Neuronal stem cell (in vitro differentiated cells): ENCODE data around the gene POPDC2.

Source experiments
- DNase-seq: peaks from one replicate; pipeline ENCODE4 v3.0.0-alpha.2; 2013; ENCODE audit warnings: low spot score
- H2AFZ ChIP-seq: one replicate; pipeline ENCODE4 v1.6.1; 2013; ENCODE audit warnings: mild to moderate bottlenecking, low read length, inconsistent platforms
- H2AK5ac ChIP-seq: 2 replicates; pipeline ENCODE4 v1.6.1; 2013; ENCODE audit warnings: low read depth, mild to moderate bottlenecking, inconsistent platforms, low read length, moderate library complexity, mixed read lengths
- H2BK120ac ChIP-seq: 2 replicates; pipeline ENCODE4 v1.6.1; 2013; ENCODE audit warnings: low read depth, mild to moderate bottlenecking, inconsistent platforms, low read length, moderate library complexity, mixed read lengths
- H2BK12ac ChIP-seq: one replicate; pipeline ENCODE4 v1.6.1; 2013; ENCODE audit warnings: low read length, inconsistent platforms
- H2BK15ac ChIP-seq: 2 replicates; pipeline ENCODE4 v1.6.1; 2013; ENCODE audit warnings: mild to moderate bottlenecking, low read length, inconsistent platforms, mixed read lengths
- H2BK5ac ChIP-seq: one replicate; pipeline ENCODE4 v1.6.1; 2013; ENCODE audit warnings: inconsistent platforms, mild to moderate bottlenecking, low read length, moderate library complexity
- H3K14ac ChIP-seq: one replicate; pipeline ENCODE4 v1.6.1; 2013; ENCODE audit warnings: low read length, inconsistent platforms
- H3K18ac ChIP-seq: 2 replicates; pipeline ENCODE4 v1.6.1; 2013; ENCODE audit warnings: low read length, inconsistent platforms
- H3K23ac ChIP-seq: 2 replicates; pipeline ENCODE4 v1.6.1; 2013; ENCODE audit warnings: low read depth, mild to moderate bottlenecking, mixed read lengths, low read length, inconsistent platforms; ENCODE audit not compliant: poor library complexity
- H3K27ac ChIP-seq: replicated peaks from 3 replicates; pipeline ENCODE4 v1.5.1; 2013; ENCODE audit warnings: low read length, inconsistent platforms
- H3K27me3 ChIP-seq, 3 experiments: 2 replicates each; pipeline ENCODE4 v1.6.1; 2013; ENCODE audit warnings: low read length in 3 of 3, mild to moderate bottlenecking in 2 of 3, inconsistent platforms in 1 of 3, low read depth in 1 of 3, mixed read lengths in 1 of 3, moderate library complexity in 1 of 3; ENCODE audit not compliant: control insufficient read depth in 3 of 3, insufficient read depth in 3 of 3
- H3K36me3 ChIP-seq, 2 donors: replicated peaks in 1 of 2; 2 replicates each; pipeline ENCODE4 v1.6.1; 2013; ENCODE audit warnings: low read length in 2 of 2; ENCODE audit not compliant: control insufficient read depth in 2 of 2, insufficient read depth in 2 of 2
- H3K4ac ChIP-seq: 2 replicates; pipeline ENCODE4 v1.6.1; 2013; ENCODE audit warnings: inconsistent platforms, mild to moderate bottlenecking, low read length, moderate library complexity
- H3K4me1 ChIP-seq, 2 donors: 1 replicate in 1 of 2; 2 replicates in 1 of 2; pipeline ENCODE4 v1.6.1; 2013; ENCODE audit warnings: low read length in 2 of 2, low read depth in 1 of 2; ENCODE audit not compliant: control insufficient read depth in 2 of 2, insufficient read depth in 1 of 2
- H3K4me2 ChIP-seq: one replicate; pipeline ENCODE4 v1.6.1; 2013; ENCODE audit warnings: mild to moderate bottlenecking, low read length, inconsistent platforms; ENCODE audit not compliant: insufficient read depth, poor library complexity, severe bottlenecking
- H3K4me3 ChIP-seq, 2 donors: 2 replicates each; pipeline ENCODE4 v1.5.1; 2013; ENCODE audit warnings: low read length in 2 of 2, mild to moderate bottlenecking in 2 of 2, inconsistent platforms in 1 of 2, moderate library complexity in 1 of 2
- H3K79me1 ChIP-seq: one replicate; pipeline ENCODE4 v1.6.1; 2013; ENCODE audit warnings: low read depth, mild to moderate bottlenecking, inconsistent platforms, low read length, moderate library complexity
- H3K9ac ChIP-seq: one replicate; pipeline ENCODE4 v1.6.1; 2013; ENCODE audit warnings: mild to moderate bottlenecking, low read depth, low read length, inconsistent platforms; ENCODE audit not compliant: poor library complexity
- H3K9me3 ChIP-seq, 2 donors: replicated peaks in 1 of 2; 2 replicates each; pipeline versions ENCODE3 to v1.6.1; 2013; ENCODE audit warnings: low read length in 2 of 2, mild to moderate bottlenecking in 2 of 2, inconsistent platforms in 1 of 2, low read depth in 1 of 2, mixed read lengths in 1 of 2, moderate library complexity in 1 of 2; ENCODE audit not compliant: control insufficient read depth in 2 of 2, insufficient read depth in 1 of 2
- H4K8ac ChIP-seq: one replicate; pipeline ENCODE4 v1.6.1; 2013; ENCODE audit warnings: low read depth, mild to moderate bottlenecking, inconsistent platforms, low read length, moderate library complexity
- H4K91ac ChIP-seq: one replicate; pipeline ENCODE4 v1.6.1; 2013; ENCODE audit warnings: low read length, low read depth, mild to moderate bottlenecking, inconsistent platforms; ENCODE audit not compliant: poor library complexity
- WGBS, 2 donors: extraction: QIAGEN DNeasy Blood & Tissue Kit; methylation state at CpG; one replicate each; pipeline ENCODE4 v1.1.7; 2013; ENCODE audit warnings: missing lambda C conversion rate in 2 of 2, mixed read lengths in 1 of 2; ENCODE audit not compliant: insufficient read length in 2 of 2, insufficient replicate concordance in 1 of 2; ENCODE audit errors: extremely low coverage in 2 of 2; 5-methylcytosine and 5-hydroxymethylcytosine counted together

The POPDC2 gene

GRCh38 chr3:119611664-119612063 is 48.7 kb downstream of the POPDC2 start:
- no peaks in the 10 kb centered on the region for H3K4me1 ChIP-seq

GRCh38 chr3:119609301-119609700 is 51.1 kb downstream of the POPDC2 start:
- H3K79me1 ChIP-seq: no peaks in the 10 kb centered on the region
- no peak overlapping the region for H3K4ac ChIP-seq
- no peak for DNase-seq
- no peak overlapping the region for H4K8ac ChIP-seq
- no peak overlapping the region for H4K91ac ChIP-seq
- no CpG with 5 or more reads among the region's 6 CpGs for WGBS, 2 donors
- H3K18ac ChIP-seq: no peak overlapping the region
- no peak overlapping the region for H3K14ac ChIP-seq
- H2BK120ac ChIP-seq: no peak overlapping the region
- no peak overlapping the region for H3K4me3 ChIP-seq
- H3K23ac ChIP-seq: no peak overlapping the region
- no peak overlapping the region for H2BK5ac ChIP-seq
- no peaks in the 10 kb centered on the region for H3K27me3 ChIP-seq
- no peak overlapping the region for H2BK12ac ChIP-seq
- H3K36me3 ChIP-seq: no peaks in the 10 kb centered on the region
- no peak overlapping the region for H3K4me2 ChIP-seq
- no peak overlapping the region for H2AK5ac ChIP-seq
- no peak overlapping the region for H2BK15ac ChIP-seq
- no peak overlapping the region for H3K9ac ChIP-seq
- no peak overlapping the region for H2AFZ ChIP-seq
- no peak overlapping the region for H3K27ac ChIP-seq
- H3K4me1 ChIP-seq: no peaks in the 10 kb centered on the region
- no peaks in the 10 kb centered on the region for H3K9me3 ChIP-seq

More at GRCh38 chr3:119611664-119612063, 48.7 kb downstream of the POPDC2 start:
- H3K23ac ChIP-seq: no peak overlapping the region
- H3K27me3 ChIP-seq: no peaks in the 10 kb centered on the region
- H2BK12ac ChIP-seq: no peak overlapping the region
- H3K9ac ChIP-seq: no peak overlapping the region
- no peaks in the 10 kb centered on the region for H3K9me3 ChIP-seq
- no peak overlapping the region for H3K27ac ChIP-seq
- no peak overlapping the region for H3K4me3 ChIP-seq
- no peaks in the 10 kb centered on the region for H3K79me1 ChIP-seq
- H2BK5ac ChIP-seq: no peak overlapping the region
- H3K36me3 ChIP-seq: no peaks in the 10 kb centered on the region
- no peak for DNase-seq
- no CpG with 5 or more reads among the region's 1 CpG for whole genome bisulfite sequencing, 2 donors
- H3K14ac ChIP-seq: no peak overlapping the region
- H3K4ac ChIP-seq: no peak overlapping the region
- H3K18ac ChIP-seq: no peak overlapping the region
- no peak overlapping the region for H2BK120ac ChIP-seq
- H4K8ac ChIP-seq: no peak overlapping the region
- no peak overlapping the region for H2AK5ac ChIP-seq
- no peak overlapping the region for H3K4me2 ChIP-seq
- H2AFZ ChIP-seq: no peak overlapping the region
- H2BK15ac ChIP-seq: no peak overlapping the region
- no peak overlapping the region for H4K91ac ChIP-seq

- Histone ChIP-seq H3K14ac (no peak overlapping the region), H4K91ac (no peak overlapping the region), H2AFZ (no peak overlapping the region), H2BK15ac (no peak overlapping the region), H3K36me3 (no peaks in the 10 kb centered on the region), H2BK120ac (no peak overlapping the region), H3K9ac (no peak overlapping the region), H3K4ac (no peak overlapping the region), H3K9me3 (no peaks in the 10 kb centered on the region), H2BK5ac (no peak overlapping the region), H3K4me2 (no peak overlapping the region), H3K79me1 (no peaks in the 10 kb centered on the region), H3K27ac (no peak overlapping the region), H4K8ac (no peak overlapping the region), H2AK5ac (no peak overlapping the region), H2BK12ac (no peak overlapping the region), H3K4me1 (no peaks in the 10 kb centered on the region), H3K4me3 (no peak overlapping the region), H3K27me3 (peaks cover 0 to 4% (median 0%) of the 10 kb centered on the region in 3 experiments), H3K23ac (no peak overlapping the region), H3K18ac (no peak overlapping the region)
- DNase-seq: no peak
- no CpG with 5 or more reads among the region's 6 CpGs for WGBS, 2 donors
These were observed 51.9 kb downstream of the POPDC2 start for GRCh38 chr3:119608405-119609000.

GRCh38 chr3:119604878-119605277 is 55.5 kb downstream of the POPDC2 start:
- no peak overlapping the region for H2BK5ac ChIP-seq
- H3K18ac ChIP-seq: no peak overlapping the region
- H3K4ac ChIP-seq: no peak overlapping the region
- no peak overlapping the region for H3K4me2 ChIP-seq
- H3K27ac ChIP-seq: no peak overlapping the region
- H3K36me3 ChIP-seq: no peaks in the 10 kb centered on the region
- H3K9me3 ChIP-seq: no peaks in the 10 kb centered on the region
- H3K14ac ChIP-seq: no peak overlapping the region
- H4K91ac ChIP-seq: no peak overlapping the region
- no peak overlapping the region for H2BK12ac ChIP-seq
- no peaks in the 10 kb centered on the region for H3K4me1 ChIP-seq
- H2AK5ac ChIP-seq: no peak overlapping the region
- WGBS, 2 donors: no CpG with 5 or more reads among the region's 1 CpG
- no peak overlapping the region for H2BK120ac ChIP-seq
- H3K79me1 ChIP-seq: no peaks in the 10 kb centered on the region
- H2BK15ac ChIP-seq: no peak overlapping the region
- H4K8ac ChIP-seq: no peak overlapping the region
- H3K4me3 ChIP-seq: no peak overlapping the region
- no peak for DNase-seq
- no peak overlapping the region for H3K9ac ChIP-seq
- H3K23ac ChIP-seq: no peak overlapping the region
- H3K27me3 ChIP-seq: peaks cover 0 to 12% (median 0%) of the 10 kb centered on the region in 3 experiments
- H2AFZ ChIP-seq: no peak overlapping the region
